Muscle of leg (tissue), 11 donors: ENCODE data around the gene CD72. TPM values are rescaled to one million over a fixed set of nuclear protein-coding genes. Genes with fewer than 3 reads are reported as not detected.
"Not testable (repeated sequence)": the region's sequence is repeated elsewhere in the genome, so short reads cannot be mapped to it uniquely, and the experiment has no call there.

Experiments used
- DNase-seq: peaks from one replicate; pipeline ENCODE4 v3.0.0; 2013
- H3K27ac ChIP-seq: one replicate; pipeline ENCODE4 v1.5.1; 2013; ENCODE audit warnings: mild to moderate bottlenecking, low read length, control low read depth
- H3K27me3 ChIP-seq: one replicate; pipeline ENCODE4 v1.6.1; 2013; ENCODE audit warnings: low read length; ENCODE audit not compliant: control insufficient read depth, insufficient read depth
- H3K36me3 ChIP-seq: one replicate; pipeline ENCODE4 v1.6.1; 2013; ENCODE audit warnings: low read length; ENCODE audit not compliant: control insufficient read depth, insufficient read depth
- H3K4me1 ChIP-seq: one replicate; pipeline ENCODE4 v1.6.1; 2013; ENCODE audit warnings: low read length; ENCODE audit not compliant: control insufficient read depth, insufficient read depth
- H3K4me3 ChIP-seq: one replicate; pipeline ENCODE4 v1.5.1; 2013; ENCODE audit warnings: low read length, control low read depth
- H3K9me3 ChIP-seq: replicated peaks from 2 replicates; pipeline ENCODE4 v1.6.1; 2013; ENCODE audit warnings: low read depth, low read length; ENCODE audit not compliant: control insufficient read depth
- WGBS: methylation state at CpG from one replicate; pipeline ENCODE4 v1.1.5; 2013; ENCODE audit warnings: missing lambda C conversion rate; ENCODE audit not compliant: insufficient coverage; 5-methylcytosine and 5-hydroxymethylcytosine counted together
- polyA plus RNA-seq, 8 donors: library from polyadenylated mRNA; unstranded; fragments of 120-200 nt; gene quantifications; one replicate each; pipeline versions ENCODE4 v1.2.1 to v1.2.3, GENCODE V29; 2013; ENCODE audit warnings: inconsistent platforms in 1 of 8, low replicate concordance in 1 of 8; ENCODE audit not compliant: insufficient read length in 8 of 8, insufficient read depth in 1 of 8
- total RNA-seq: library from RNA; stranded (reverse); fragments of 120-200 nt; gene quantifications from one replicate; pipeline ENCODE4 v1.2.4, GENCODE V29; 2013

The CD72 gene
- total and polyA plus RNA-seq, 9 donors: 1.2 to 2.9 (median 1.6) TPM

DNA sequence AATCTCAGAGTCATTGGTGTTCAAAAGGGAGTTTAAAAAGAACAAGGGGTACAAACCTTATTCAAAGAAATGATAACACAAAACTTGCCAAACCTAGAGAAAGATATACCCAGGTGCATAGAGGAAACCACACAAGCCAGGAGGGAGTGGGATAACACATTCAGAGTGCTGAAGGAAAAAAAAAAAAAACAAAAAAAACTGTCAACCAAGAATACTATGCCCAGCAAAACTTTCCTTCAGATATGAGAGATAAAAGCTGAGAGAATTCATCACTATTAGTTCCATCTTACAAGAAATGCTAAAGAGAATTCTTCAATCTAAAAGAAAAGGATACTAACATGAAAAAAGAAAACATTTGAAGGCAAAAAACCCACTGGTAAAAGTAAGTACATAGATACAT is 24.6 kb downstream of the CD72 start:
- Histone ChIP-seq H3K27ac (no peak overlapping the region), H3K4me1 (peaks cover under 1% of the 10 kb centered on the region), H3K4me3 (no peak overlapping the region), H3K36me3 (no peaks in the 10 kb centered on the region), H3K9me3 (peaks cover 21% of the 10 kb centered on the region), H3K27me3 (no peaks in the 10 kb centered on the region)
- no peak for DNase-seq

- not testable (repeated sequence) for DNase-seq, H3K36me3 ChIP-seq, H3K4me3 ChIP-seq, H3K27me3 ChIP-seq, H3K4me1 ChIP-seq, H3K27ac ChIP-seq
- whole genome bisulfite sequencing: 93% methylated on average over 3 of the region's 5 CpGs
- H3K9me3 ChIP-seq: peaks cover 11% of the 10 kb centered on the region
Measured at GRCh38 chr9:35588506-35588905, 29.7 kb downstream of the CD72 start.

DNA sequence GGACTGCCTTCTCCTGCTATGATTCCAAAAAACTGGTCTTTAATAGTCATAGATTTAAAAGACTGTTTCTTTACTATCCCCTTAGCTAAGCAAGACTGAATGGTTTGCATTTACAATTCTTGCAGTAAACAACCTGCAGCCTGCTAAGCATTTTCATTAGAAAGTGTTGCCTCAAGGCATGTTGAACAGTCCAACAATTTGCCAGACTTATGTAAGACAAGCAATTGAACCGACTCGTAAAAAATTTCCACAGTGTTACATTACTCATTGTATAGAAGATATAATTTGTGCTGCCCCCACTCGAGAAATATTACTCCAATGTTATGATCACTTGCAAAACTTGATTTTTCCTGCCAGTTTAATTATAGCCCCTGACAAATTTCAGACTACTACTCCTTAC is 33.5 kb downstream of the CD72 start:
- peaks cover 18% of the 10 kb centered on the region for H3K9me3 ChIP-seq
- not testable (repeated sequence) for H3K36me3 ChIP-seq, H3K27me3 ChIP-seq, H3K4me1 ChIP-seq, H3K27ac ChIP-seq, DNase-seq, H3K4me3 ChIP-seq
- no CpG with 5 or more reads among the region's 3 CpGs for WGBS

GRCh38 chr9:35583521-35583920 is 34.7 kb downstream of the CD72 start:
- not testable (repeated sequence) for H3K27me3 ChIP-seq, DNase-seq, H3K36me3 ChIP-seq, H3K27ac ChIP-seq, H3K4me1 ChIP-seq, H3K4me3 ChIP-seq
- H3K9me3 ChIP-seq: peaks cover 19% of the 10 kb centered on the region
- 90% methylated on average over 2 of the region's 6 CpGs for WGBS

- not testable (repeated sequence) for H3K27me3 ChIP-seq, H3K27ac ChIP-seq, H3K36me3 ChIP-seq, H3K4me1 ChIP-seq, DNase-seq, H3K4me3 ChIP-seq
- 67% methylated on average over 1 of the region's 1 CpG for WGBS
- peaks cover 19% of the 10 kb centered on the region for H3K9me3 ChIP-seq
Measured at GRCh38 chr9:35579659-35580227, 38.5 kb downstream of the CD72 start.

- H3K27ac ChIP-seq: no peak overlapping the region
- H3K4me1 ChIP-seq: no peaks in the 10 kb centered on the region
- H3K9me3 ChIP-seq: peaks cover 19% of the 10 kb centered on the region
- no CpG with 5 or more reads among the region's 1 CpG for WGBS
- no peaks in the 10 kb centered on the region for H3K36me3 ChIP-seq
- no peak overlapping the region for H3K4me3 ChIP-seq
- DNase-seq: no peak
- no peaks in the 10 kb centered on the region for H3K27me3 ChIP-seq
Measured at GRCh38 chr9:35579130-35579529, 39.1 kb downstream of the CD72 start.

GRCh38 chr9:35577486-35577885 is 40.7 kb downstream of the CD72 start:
- Histone ChIP-seq H3K4me3 (no peak overlapping the region), H3K36me3 (no peaks in the 10 kb centered on the region), H3K27ac (no peak overlapping the region), H3K9me3 (peaks cover 19% of the 10 kb centered on the region), H3K27me3 (no peaks in the 10 kb centered on the region), H3K4me1 (no peaks in the 10 kb centered on the region)
- 70% methylated on average over 2 of the region's 5 CpGs for WGBS
- no peak for DNase-seq

GRCh38 chr9:35575478-35575877 is 42.7 kb downstream of the CD72 start:
- WGBS: 83% methylated on average over 4 of the region's 5 CpGs
- Histone ChIP-seq H3K27ac (no peak overlapping the region), H3K36me3 (no peaks in the 10 kb centered on the region), H3K27me3 (no peaks in the 10 kb centered on the region), H3K9me3 (peaks cover 9% of the 10 kb centered on the region), H3K4me1 (no peaks in the 10 kb centered on the region), H3K4me3 (no peak overlapping the region)
- DNase-seq: no peak

- H3K27ac ChIP-seq: no peak overlapping the region
- peaks cover 1% of the 10 kb centered on the region for H3K9me3 ChIP-seq
- H3K27me3 ChIP-seq: no peaks in the 10 kb centered on the region
- H3K4me3 ChIP-seq: no peak overlapping the region
- DNase-seq: no peak
- no CpG with 5 or more reads among the region's 2 CpGs for WGBS
- H3K36me3 ChIP-seq: no peaks in the 10 kb centered on the region
- H3K4me1 ChIP-seq: no peaks in the 10 kb centered on the region
Measured at GRCh38 chr9:35574578-35575122, 43.6 kb downstream of the CD72 start.

DNA sequence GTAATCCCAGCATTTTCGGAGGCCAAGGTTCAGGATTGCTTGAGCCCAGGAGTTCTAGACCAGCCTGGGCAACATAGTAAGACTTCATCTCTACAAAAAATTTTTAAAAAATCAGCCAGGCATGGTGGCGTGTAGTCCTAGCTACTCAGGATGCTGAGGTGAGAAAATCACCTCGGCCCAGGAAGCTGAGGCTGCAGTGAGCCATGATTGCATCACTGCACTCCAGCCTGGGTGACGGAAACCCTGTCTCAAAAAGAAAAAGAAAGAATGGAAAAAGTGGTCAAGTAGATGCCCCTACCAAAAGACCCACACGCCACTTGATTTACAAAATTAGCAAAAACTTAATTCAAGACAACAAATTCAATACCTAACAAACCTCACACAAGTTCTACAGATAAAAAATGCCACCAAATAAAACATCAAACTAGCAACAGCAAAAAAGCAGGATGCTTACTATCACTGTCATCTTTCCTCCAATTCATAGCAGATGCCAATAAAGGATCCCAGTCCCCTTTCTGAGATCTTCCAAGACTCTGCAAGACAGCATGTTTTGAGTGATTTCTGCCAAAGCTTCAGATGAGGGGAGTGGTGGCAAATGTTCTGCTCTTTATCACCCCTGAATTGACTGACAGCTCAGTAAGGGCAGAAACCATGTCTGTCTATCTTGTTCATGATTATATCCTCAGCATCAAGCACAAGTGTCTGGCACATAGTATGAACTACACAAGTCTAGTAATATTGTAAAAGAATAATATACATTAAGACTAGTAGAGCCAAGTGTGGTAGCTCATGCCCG is 47.3 kb downstream of the CD72 start:
- H3K27ac ChIP-seq: no peak overlapping the region
- DNase-seq: no peak
- peaks cover 12% of the 10 kb centered on the region for H3K4me1 ChIP-seq
- H3K36me3 ChIP-seq: no peaks in the 10 kb centered on the region
- WGBS: 82% methylated on average over 2 of the region's 6 CpGs
- H3K27me3 ChIP-seq: no peaks in the 10 kb centered on the region
- no peak overlapping the region for H3K4me3 ChIP-seq
- no peaks in the 10 kb centered on the region for H3K9me3 ChIP-seq
